Activated CD4-positive, alpha-beta memory T cell treated with anti-CD3 and anti-CD28 coated beads for 36 hours (primary cell): ENCODE data around the gene MAP6D1. TPM values are rescaled to one million over a fixed set of nuclear protein-coding genes. Genes with fewer than 3 reads are reported as not detected.

Experiments
- CTCF ChIA-PET: fragments of 350-600 bp; sonication (Branson Sonifier 250); formaldehyde crosslinking; loops from one replicate; lab custom pipeline; 2021; ENCODE audit warnings: antibody characterized with exemption, inconsistent platforms; lab: Charles Lee
- POLR2A ChIA-PET: fragments of 350-600 bp; sonication (Branson Sonifier 250); formaldehyde crosslinking; loops from one replicate; lab custom pipeline; 2021; ENCODE audit warnings: antibody characterized with exemption; lab: Charles Lee
- DNase-seq: peaks from one replicate; pipeline ENCODE4 v3.0.0-alpha.2; 2020
- H3K27ac Mint-ChIP-seq: one replicate; pipeline ENCODE4 v1.8.0; 2021; ENCODE audit warnings: mixed read lengths
- H3K27me3 Mint-ChIP-seq: one replicate; pipeline ENCODE4 v1.8.0; 2021; ENCODE audit warnings: mixed read lengths
- H3K36me3 Mint-ChIP-seq: one replicate; pipeline ENCODE4 v1.8.0; 2021; ENCODE audit warnings: mixed read lengths
- H3K4me1 Mint-ChIP-seq: one replicate; pipeline ENCODE4 v1.8.0; 2021; ENCODE audit warnings: low read depth, mixed read lengths
- H3K4me3 Mint-ChIP-seq: one replicate; pipeline ENCODE4 v1.8.0; 2021; ENCODE audit warnings: mild to moderate bottlenecking, mixed read lengths
- H3K9me3 Mint-ChIP-seq: one replicate; pipeline ENCODE4 v1.8.0; 2021; ENCODE audit warnings: mixed read lengths
- intact Hi-C: fragments of 100-400 bp; cut with micrococcal nuclease; formaldehyde crosslinking; loops from one replicate; pipeline ENCODE4 v1.15.1; 2023
- total RNA-seq, 2 experiments: library from RNA; stranded (reverse); gene quantifications; one replicate each; pipeline ENCODE4 v1.2.3, GENCODE V29; 2021

MAP6D1 gene
- total RNA-seq, 2 experiments from 2014 or later = 0.70 to 1.00 TPM

- CTCF ChIA-PET = no interaction called here
- no peaks in the 10 kb centered on the region for H3K9me3 Mint-ChIP-seq
- DNase-seq = no peak
- H3K27ac Mint-ChIP-seq = no peak overlapping the region
- no peaks in the 10 kb centered on the region for H3K27me3 Mint-ChIP-seq
- intact Hi-C loops = no loop called here
- H3K4me3 Mint-ChIP-seq = no peak overlapping the region
- POLR2A ChIA-PET = no interaction called here
- peaks cover 7% of the 10 kb centered on the region for H3K4me1 Mint-ChIP-seq
- H3K36me3 Mint-ChIP-seq = peaks cover 20% of the 10 kb centered on the region
Observed at GRCh38 chr3:183839751-183840150, 14.4 kb upstream of the MAP6D1 start.

DNA sequence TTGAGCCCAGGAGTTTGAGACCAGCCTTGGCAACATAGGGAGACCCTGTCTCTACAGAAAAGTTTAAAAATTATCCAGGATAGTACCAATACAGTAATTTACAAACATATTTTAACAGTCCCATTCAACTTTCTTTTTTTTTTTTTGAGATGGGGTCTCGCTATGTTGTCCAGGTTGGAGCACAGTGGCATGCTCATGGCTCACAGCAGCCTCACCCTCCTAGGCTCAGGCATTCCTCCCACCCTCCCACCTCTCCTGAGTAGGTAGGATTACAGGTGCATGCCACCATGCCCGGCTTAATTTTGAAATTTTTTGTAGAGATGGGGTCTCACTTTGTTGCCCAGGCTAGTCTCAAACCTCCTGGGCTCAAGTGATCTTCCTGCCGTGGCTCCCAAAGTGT, 12.5 kb upstream of the MAP6D1 start:
- ChIA-PET CTCF (no interaction called here), POLR2A (no interaction called here)
- H3K36me3 Mint-ChIP-seq = peaks cover 26% of the 10 kb centered on the region
- H3K4me3 Mint-ChIP-seq = no peak overlapping the region
- no peaks in the 10 kb centered on the region for H3K9me3 Mint-ChIP-seq
- no peak for DNase-seq
- no peaks in the 10 kb centered on the region for H3K27me3 Mint-ChIP-seq
- intact Hi-C loops = no loop called here
- H3K27ac Mint-ChIP-seq = no peak overlapping the region
- H3K4me1 Mint-ChIP-seq = peaks cover 3% of the 10 kb centered on the region

DNA sequence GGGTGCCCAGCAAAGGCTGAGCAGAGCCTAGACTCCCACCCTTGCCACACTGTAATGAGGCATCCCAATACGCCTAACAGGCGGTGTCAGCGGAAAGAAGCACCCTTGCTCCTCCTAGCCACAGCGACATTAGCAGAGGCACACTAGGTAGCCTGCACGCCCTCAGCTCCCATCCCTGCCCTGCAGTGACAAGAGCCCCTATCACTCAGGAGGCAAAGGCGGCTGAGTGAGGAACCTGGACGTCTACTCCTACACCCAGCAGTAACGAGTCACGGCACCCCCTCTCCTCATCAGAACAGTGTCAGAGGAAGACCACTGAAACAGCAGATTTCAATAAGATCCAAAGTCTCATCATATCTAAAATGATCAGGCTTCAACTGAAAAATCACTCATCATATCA, 12.0 kb upstream of the MAP6D1 start:
- H3K27me3 Mint-ChIP-seq = no peaks in the 10 kb centered on the region
- no peak overlapping the region for H3K27ac Mint-ChIP-seq
- peaks cover 3% of the 10 kb centered on the region for H3K4me1 Mint-ChIP-seq
- H3K4me3 Mint-ChIP-seq = no peak overlapping the region
- H3K9me3 Mint-ChIP-seq = no peaks in the 10 kb centered on the region
- intact Hi-C loops = no loop called here
- peak; percentile 28 for DNase-seq
- ChIA-PET POLR2A (no interaction called here), CTCF (no interaction called here)
- H3K36me3 Mint-ChIP-seq = peaks cover 30% of the 10 kb centered on the region

DNA sequence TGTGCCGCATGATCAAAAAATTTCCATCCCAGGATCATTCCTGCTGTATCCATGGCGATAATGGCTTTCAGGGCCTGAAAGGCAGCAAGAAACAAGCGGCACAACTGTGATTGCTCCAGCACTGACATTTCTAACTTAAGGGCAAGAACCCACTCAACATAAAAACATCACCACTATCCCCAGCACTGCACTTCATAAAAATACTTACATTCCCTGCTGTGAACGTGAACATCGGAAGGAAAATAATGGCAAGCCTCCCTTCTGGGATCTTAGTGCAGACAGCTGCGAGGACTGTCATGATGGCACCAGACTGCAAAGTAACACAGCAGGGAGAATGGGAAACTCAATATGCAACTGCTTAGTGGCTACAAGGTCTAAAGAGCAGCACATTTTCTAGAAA, 8.1 kb upstream of the MAP6D1 start:
- Mint-ChIP-seq H3K9me3 (no peaks in the 10 kb centered on the region), H3K4me1 (peaks cover 3% of the 10 kb centered on the region), H3K36me3 (peaks cover 15% of the 10 kb centered on the region), H3K4me3 (no peak overlapping the region), H3K27ac (no peak overlapping the region), H3K27me3 (no peaks in the 10 kb centered on the region)
- CTCF ChIA-PET = no interaction called here
- no peak for DNase-seq
- POLR2A ChIA-PET = no interaction called here
- intact Hi-C loops = no loop called here

DNA sequence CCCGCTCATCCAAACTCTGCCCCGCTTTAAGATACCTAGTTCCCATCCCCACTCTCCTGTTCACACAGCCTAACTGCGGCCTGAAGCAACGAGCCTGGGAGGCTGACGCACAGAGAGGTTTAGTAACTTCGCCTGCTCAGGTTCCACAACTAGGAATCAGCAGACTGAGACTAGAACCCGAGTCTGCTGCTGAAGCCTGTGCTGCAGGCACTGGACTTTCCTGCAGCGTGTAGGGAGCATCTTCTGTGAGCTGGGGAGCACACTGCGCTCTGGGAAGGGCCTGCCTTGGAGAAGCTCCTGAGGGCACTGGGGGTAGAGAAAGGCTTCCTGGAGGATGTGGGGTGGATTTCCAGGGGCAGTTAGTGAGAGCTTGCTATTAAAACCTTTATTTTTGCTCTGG, 4.8 kb upstream of the MAP6D1 start:
- H3K4me3 Mint-ChIP-seq = no peak overlapping the region
- peaks cover 15% of the 10 kb centered on the region for H3K36me3 Mint-ChIP-seq
- ChIA-PET CTCF (no interaction called here), POLR2A (no interaction called here)
- no peak overlapping the region for H3K27ac Mint-ChIP-seq
- no peak for DNase-seq
- no peaks in the 10 kb centered on the region for H3K9me3 Mint-ChIP-seq
- intact Hi-C loops = no loop called here
- no peaks in the 10 kb centered on the region for H3K27me3 Mint-ChIP-seq
- H3K4me1 Mint-ChIP-seq = peaks cover 3% of the 10 kb centered on the region

DNA sequence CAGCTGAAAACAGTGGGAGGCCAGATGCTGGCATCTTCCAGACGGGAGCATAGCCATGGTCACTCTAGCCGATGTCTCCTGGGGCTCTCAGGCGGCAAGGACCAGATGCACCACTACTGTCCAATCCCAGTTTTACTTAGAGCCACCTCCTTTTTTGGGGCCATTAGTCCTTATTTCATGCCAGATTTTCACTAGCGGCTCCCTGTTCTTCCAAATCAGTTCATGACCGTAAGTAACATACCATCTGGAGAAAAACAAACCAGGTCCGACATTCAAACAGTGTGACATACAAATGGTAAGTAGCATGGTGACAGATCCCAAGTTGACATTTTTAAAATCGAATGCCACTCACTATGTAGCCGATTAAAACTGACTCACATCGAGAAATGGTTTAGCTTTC, 4.1 kb upstream of the MAP6D1 start:
- H3K4me1 Mint-ChIP-seq = peaks cover 4% of the 10 kb centered on the region
- no peak overlapping the region for H3K4me3 Mint-ChIP-seq
- H3K9me3 Mint-ChIP-seq = no peaks in the 10 kb centered on the region
- intact Hi-C loops = loop anchor here (5.0 kb wide), 1 partner anchor 53 kb away; the partner anchor contains the start of gene PARL
- peaks cover 14% of the 10 kb centered on the region for H3K36me3 Mint-ChIP-seq
- POLR2A ChIA-PET = no interaction called here
- H3K27ac Mint-ChIP-seq = no peak overlapping the region
- H3K27me3 Mint-ChIP-seq = peaks cover under 1% of the 10 kb centered on the region
- no peak for DNase-seq
- CTCF ChIA-PET = no interaction called here

- Mint-ChIP-seq H3K27me3 (peaks cover 4% of the 10 kb centered on the region), H3K9me3 (no peaks in the 10 kb centered on the region), H3K4me3 (no peak overlapping the region), H3K36me3 (peaks cover 8% of the 10 kb centered on the region), H3K27ac (no peak overlapping the region), H3K4me1 (peaks cover 12% of the 10 kb centered on the region)
- no peak for DNase-seq
- intact Hi-C loops = loop anchor here (5.0 kb wide), 1 partner anchor 54 kb away; the partner anchor contains the start of gene PARL
- POLR2A ChIA-PET = no interaction called here
- CTCF ChIA-PET = no interaction called here
Observed at GRCh38 chr3:183828538-183828870, 3.1 kb upstream of the MAP6D1 start.

GRCh38 chr3:183827809-183828537, 2.6 kb upstream of the MAP6D1 start:
- ChIA-PET CTCF (no interaction called here), POLR2A (interaction anchor here (0.8 kb wide), 1 partner anchor 12 kb away, joined by 3 read pairs; no protein-coding TSS in a partner anchor)
- H3K9me3 Mint-ChIP-seq = no peaks in the 10 kb centered on the region
- peaks cover 4% of the 10 kb centered on the region for H3K27me3 Mint-ChIP-seq
- peaks cover 12% of the 10 kb centered on the region for H3K4me1 Mint-ChIP-seq
- H3K4me3 Mint-ChIP-seq = no peak overlapping the region
- H3K36me3 Mint-ChIP-seq = peaks cover 6% of the 10 kb centered on the region
- no peak overlapping the region for H3K27ac Mint-ChIP-seq
- intact Hi-C loops = loop anchor here (5.0 kb wide), 1 partner anchor 54 kb away; the partner anchor contains the start of gene PARL
- no peak for DNase-seq

DNA sequence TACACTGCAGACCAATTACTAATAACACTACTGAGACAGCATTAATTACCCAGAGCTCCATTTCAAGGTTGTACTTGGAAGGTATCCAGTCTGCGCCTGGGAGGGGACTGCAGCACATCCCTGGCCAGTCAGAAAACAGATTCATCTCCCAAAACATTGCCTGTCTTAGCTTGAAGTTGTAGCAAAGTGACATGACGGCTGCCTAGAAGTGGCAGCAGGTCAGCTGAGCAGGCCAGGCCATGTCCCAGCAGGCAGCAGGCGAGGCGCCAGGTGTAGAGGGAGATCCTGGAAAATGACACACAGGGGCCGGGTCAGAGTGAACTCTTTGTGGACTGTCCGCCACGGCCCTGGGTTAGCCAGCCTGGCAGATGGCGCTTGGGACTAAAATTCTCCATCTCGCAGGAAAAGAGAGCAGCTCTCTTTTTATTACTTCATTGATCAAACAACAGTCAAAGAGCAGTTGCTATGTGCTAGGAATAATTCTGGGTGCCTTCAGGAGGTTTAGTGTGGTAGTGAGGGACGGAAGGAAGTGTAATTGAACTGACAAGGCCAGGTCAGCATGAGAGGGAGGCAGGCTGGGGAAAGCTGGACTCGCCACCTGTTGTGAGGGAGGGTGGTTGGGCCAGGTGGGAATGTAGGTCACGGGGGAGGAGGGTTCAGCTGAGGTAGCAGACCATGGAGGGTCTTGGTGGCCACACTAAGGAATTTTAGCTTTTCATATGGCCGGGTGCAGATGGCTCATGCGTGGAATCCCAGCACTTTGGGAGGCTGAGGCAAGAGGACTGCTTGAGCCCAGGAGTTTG, 1.3 kb upstream of the MAP6D1 start:
- Mint-ChIP-seq H3K4me1 (peaks cover 12% of the 10 kb centered on the region), H3K27ac (no peak overlapping the region), H3K27me3 (peaks cover 4% of the 10 kb centered on the region), H3K4me3 (peak overlapping the region; percentile 61), H3K9me3 (no peaks in the 10 kb centered on the region), H3K36me3 (peaks cover 2% of the 10 kb centered on the region)
- ChIA-PET CTCF (interaction anchor here (0.6 to 1.6 kb wide), 2 partner anchors 59 to 475 kb away, joined by 3 to 11 read pairs; partner anchors contain the start of gene PARL), POLR2A (interaction anchor here (0.6 to 0.8 kb wide), 2 partner anchors 11 to 83 kb away, joined by 3 to 4 read pairs; no protein-coding TSS in a partner anchor)
- DNase-seq = no peak
- intact Hi-C loops = loop anchor here (5.0 kb wide), 1 partner anchor 56 kb away; the partner anchor contains the start of gene PARL

DNA sequence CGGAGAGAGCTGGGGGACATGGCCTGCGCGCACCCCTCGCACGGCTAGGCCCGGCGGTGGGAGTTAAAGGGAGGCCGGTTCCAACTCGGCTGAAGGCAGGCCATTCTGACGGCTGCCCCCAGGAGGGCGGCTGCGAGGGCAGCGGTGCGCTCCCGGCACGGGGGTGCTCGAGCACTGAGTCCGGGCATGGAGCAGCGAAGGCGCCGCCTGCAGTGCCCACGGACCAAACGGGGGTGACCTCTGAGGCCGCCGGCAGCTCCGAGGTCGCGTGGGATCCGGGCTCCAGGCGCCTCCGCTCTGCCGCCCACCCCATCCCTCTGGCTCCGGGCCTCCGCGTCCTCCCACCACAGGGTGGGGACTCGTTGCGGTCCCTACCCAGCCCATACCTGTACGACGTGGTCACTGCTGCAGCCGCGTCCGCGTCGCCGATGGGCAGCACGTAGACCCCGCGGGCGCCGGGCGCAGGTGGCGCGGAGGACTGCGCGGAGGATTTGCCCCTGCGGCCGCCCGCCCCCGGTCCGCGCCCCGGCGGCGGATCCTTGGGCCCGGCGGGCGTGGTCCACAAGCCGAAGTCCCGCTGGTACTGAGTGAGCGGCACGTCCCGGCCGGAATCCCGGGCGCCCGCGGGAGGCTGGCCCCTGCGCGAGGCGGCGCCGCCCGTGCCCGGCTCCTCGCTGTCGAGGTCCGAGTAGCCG, 469 bp downstream of the MAP6D1 start:
- Mint-ChIP-seq H3K27me3 (peaks cover 4% of the 10 kb centered on the region), H3K36me3 (no peaks in the 10 kb centered on the region), H3K4me3 (peak overlapping the region; percentile 68), H3K27ac (no peak overlapping the region), H3K4me1 (peaks cover 12% of the 10 kb centered on the region), H3K9me3 (no peaks in the 10 kb centered on the region)
- intact Hi-C loops = loop anchor here (2.0 to 5.0 kb wide), 2 partner anchors 57 to 356 kb away; partner anchors contain the start of gene PARL
- CTCF ChIA-PET = interaction anchor here (0.6 to 0.9 kb wide), 3 partner anchors 9 to 60 kb away, joined by 3 to 4 read pairs (median 3); partner anchors contain the start of gene PARL
- POLR2A ChIA-PET = no interaction called here
- peak; percentile 34 for DNase-seq

GRCh38 chr3:183823963-183824362, 1.4 kb downstream of the MAP6D1 start:
- ChIA-PET POLR2A (no interaction called here), CTCF (no interaction called here)
- DNase-seq = no peak
- peaks cover 2% of the 10 kb centered on the region for H3K36me3 Mint-ChIP-seq
- H3K4me3 Mint-ChIP-seq = peak overlapping the region; percentile 68
- peaks cover 12% of the 10 kb centered on the region for H3K4me1 Mint-ChIP-seq
- no peaks in the 10 kb centered on the region for H3K9me3 Mint-ChIP-seq
- H3K27ac Mint-ChIP-seq = no peak overlapping the region
- H3K27me3 Mint-ChIP-seq = peaks cover 4% of the 10 kb centered on the region
- intact Hi-C loops = loop anchor here (2.0 kb wide), 1 partner anchor 355 kb away; no protein-coding TSS in a partner anchor
